Cerebellar nuclear complex (tissue), 1 donor: ENCODE results near the gene FRK.
"Not testable (repeated sequence)": the region's sequence is repeated elsewhere in the genome, so short reads cannot be mapped to it uniquely, and the experiment has no call there.

Source experiments
- DNase-seq, 2 experiments: peaks; one replicate each; lab custom pipeline; 2025; lab: John Stamatoyannopoulos, UW

The FRK gene

GRCh38 chr6:115945306-115945705 lies 115.4 kb downstream of the FRK start:
- DNase-seq, result no peak

- not testable (repeated sequence) for DNase-seq
Measured at GRCh38 chr6:115944829-115945228, 115.9 kb downstream of the FRK start.

- DNase-seq, result not testable (repeated sequence)
Measured at GRCh38 chr6:115937502-115937901, 123.2 kb downstream of the FRK start.

GRCh38 chr6:115935361-115935760 lies 125.3 kb downstream of the FRK start:
- no peak for DNase-seq

GRCh38 chr6:115934829-115935228 lies 125.9 kb downstream of the FRK start:
- no peak for DNase-seq

- DNase-seq, result no peak
Measured at GRCh38 chr6:115934145-115934544, 126.5 kb downstream of the FRK start.

GRCh38 chr6:115932481-115932880 lies 128.2 kb downstream of the FRK start:
- DNase-seq, result no peak

GRCh38 chr6:115928000-115928399 lies 132.7 kb downstream of the FRK start:
- DNase-seq, result not testable (repeated sequence)

GRCh38 chr6:115922971-115923370 lies 137.7 kb downstream of the FRK start:
- DNase-seq, result no peak

GRCh38 chr6:115914098-115914497 lies 146.6 kb downstream of the FRK start:
- no peak for DNase-seq

- DNase-seq, result no peak
Measured at GRCh38 chr6:115909923-115910546, 150.7 kb downstream of the FRK start.

GRCh38 chr6:115908906-115909559 lies 151.7 kb downstream of the FRK start:
- DNase-seq, result no peak

GRCh38 chr6:115905471-115905870 lies 155.2 kb downstream of the FRK start:
- no peak for DNase-seq

GRCh38 chr6:115902436-115902835 lies 158.3 kb downstream of the FRK start:
- no peak for DNase-seq

GRCh38 chr6:115901896-115902295 lies 158.8 kb downstream of the FRK start:
- DNase-seq, result no peak

- DNase-seq, result no peak
Measured at GRCh38 chr6:115899730-115900282, 160.9 kb downstream of the FRK start.

- no peak for DNase-seq
Measured at GRCh38 chr6:115898246-115898645, 162.4 kb downstream of the FRK start.

- no peak for DNase-seq
Measured at GRCh38 chr6:115896538-115897129, 164.1 kb downstream of the FRK start.

GRCh38 chr6:115894426-115894992 lies 166.2 kb downstream of the FRK start:
- no peak for DNase-seq

GRCh38 chr6:115891750-115892149 lies 168.9 kb downstream of the FRK start:
- no peak for DNase-seq

GRCh38 chr6:115891111-115891669 lies 169.5 kb downstream of the FRK start:
- DNase-seq, result no peak

- DNase-seq, result no peak
Measured at GRCh38 chr6:115890238-115890637, 170.5 kb downstream of the FRK start.
